GM21381 (cell line): Measurements from ENCODE around the gene NANS.
"Not testable (repeated sequence)": the region's sequence is repeated elsewhere in the genome, so short reads cannot be mapped to it uniquely, and the experiment has no call there.

Experiments
- ATAC-seq: cut with Tn5 transposase; IDR thresholded peaks from one replicate; pipeline ENCODE4 v1.9.1; 2021; ENCODE audit warnings: mild to moderate bottlenecking, moderate library complexity; ENCODE audit not compliant: unreplicated experiment

NANS gene

DNA sequence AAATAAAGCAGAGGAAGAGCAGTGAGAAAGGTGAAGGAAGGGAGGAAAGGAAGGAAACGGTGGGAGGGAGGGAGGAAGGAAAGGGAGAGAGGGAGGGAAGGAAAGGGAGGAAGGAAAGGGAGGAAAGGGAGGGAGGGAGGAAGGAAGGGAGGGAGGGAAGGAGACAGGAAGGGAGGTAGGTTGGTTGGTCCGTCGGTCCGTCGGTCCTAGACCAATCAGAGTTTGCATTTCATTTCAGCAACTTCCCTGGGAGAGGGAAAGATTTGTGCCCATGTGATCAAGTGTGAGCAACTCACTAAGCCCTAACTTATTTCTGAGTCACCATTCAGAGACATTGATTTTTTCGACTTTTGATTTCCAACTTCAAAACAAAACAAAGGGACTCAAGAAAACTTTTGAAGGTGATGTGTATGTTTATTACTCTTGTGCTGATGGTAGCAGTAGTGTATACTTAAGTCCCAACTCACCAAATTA lies 18.8 kb downstream of the NANS start:
- no peak for ATAC-seq

GRCh38 chr9:98076514-98076890 lies 20.0 kb downstream of the NANS start:
- ATAC-seq = not testable (repeated sequence)

- no peak for ATAC-seq
Observed at GRCh38 chr9:98078895-98079294, 22.4 kb downstream of the NANS start.

DNA sequence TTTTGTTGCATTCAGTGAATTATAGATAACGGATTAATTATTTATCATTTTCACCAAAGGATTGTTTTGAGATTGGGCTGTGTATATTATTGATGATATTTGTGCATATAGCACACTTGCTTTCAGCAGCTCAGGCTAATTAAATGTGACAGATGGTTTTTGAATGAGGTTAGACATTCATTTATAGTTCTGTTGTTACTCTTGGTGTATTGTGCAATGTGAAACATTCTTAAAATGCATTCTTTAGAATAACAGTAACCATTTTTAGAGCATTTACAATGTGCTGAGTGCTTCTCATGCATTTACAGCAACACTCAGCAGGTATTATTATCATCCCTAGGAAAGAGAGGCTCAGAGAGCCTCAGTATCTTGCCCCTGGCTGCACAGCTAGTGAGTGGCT lies 23.8 kb downstream of the NANS start:
- ATAC-seq = no peak

DNA sequence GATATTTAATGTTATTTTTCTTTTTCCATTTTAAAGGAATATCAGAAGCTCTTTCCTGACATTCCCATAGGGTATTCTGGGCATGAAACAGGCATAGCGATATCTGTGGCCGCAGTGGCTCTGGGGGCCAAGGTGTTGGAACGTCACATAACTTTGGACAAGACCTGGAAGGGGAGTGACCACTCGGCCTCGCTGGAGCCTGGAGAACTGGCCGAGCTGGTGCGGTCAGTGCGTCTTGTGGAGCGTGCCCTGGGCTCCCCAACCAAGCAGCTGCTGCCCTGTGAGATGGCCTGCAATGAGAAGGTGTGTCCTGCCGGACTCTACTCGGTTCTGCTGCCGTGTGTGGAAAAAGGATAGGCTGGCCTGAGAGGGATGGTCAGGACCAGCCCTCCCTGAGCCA lies 24.2 kb downstream of the NANS start:
- ATAC-seq = no peak

GRCh38 chr9:98081477-98082219 lies 25.1 kb downstream of the NANS start:
- ATAC-seq = no peak

GRCh38 chr9:98083061-98083501 lies 26.5 kb downstream of the NANS start:
- ATAC-seq = no peak

GRCh38 chr9:98083566-98084183 lies 27.1 kb downstream of the NANS start:
- ATAC-seq = no peak

DNA sequence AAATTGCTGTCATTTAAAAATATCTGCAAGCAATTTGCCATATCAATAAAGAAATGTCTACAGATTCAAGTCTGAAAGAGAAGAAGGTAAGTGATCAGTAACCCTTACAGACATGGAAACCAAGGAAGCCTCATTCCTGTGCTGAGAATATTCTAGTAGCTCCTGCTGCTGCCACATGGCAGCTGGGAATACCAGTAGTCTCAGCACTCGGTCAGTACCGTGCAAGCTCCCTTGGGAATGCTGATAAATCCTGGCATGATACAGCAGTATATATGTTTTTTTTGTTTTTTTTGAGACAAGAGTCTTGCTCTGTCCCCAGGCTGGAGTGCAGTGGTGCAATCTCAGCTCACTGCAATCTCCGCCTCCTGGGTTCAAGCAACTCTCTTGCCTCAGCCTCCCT lies 27.9 kb downstream of the NANS start:
- ATAC-seq = no peak

GRCh38 chr9:98085058-98085457 lies 28.5 kb downstream of the NANS start:
- ATAC-seq = no peak

GRCh38 chr9:98085944-98086343 lies 29.4 kb downstream of the NANS start:
- ATAC-seq = no peak

- ATAC-seq = no peak
Observed at GRCh38 chr9:98086461-98086860, 29.9 kb downstream of the NANS start.

DNA sequence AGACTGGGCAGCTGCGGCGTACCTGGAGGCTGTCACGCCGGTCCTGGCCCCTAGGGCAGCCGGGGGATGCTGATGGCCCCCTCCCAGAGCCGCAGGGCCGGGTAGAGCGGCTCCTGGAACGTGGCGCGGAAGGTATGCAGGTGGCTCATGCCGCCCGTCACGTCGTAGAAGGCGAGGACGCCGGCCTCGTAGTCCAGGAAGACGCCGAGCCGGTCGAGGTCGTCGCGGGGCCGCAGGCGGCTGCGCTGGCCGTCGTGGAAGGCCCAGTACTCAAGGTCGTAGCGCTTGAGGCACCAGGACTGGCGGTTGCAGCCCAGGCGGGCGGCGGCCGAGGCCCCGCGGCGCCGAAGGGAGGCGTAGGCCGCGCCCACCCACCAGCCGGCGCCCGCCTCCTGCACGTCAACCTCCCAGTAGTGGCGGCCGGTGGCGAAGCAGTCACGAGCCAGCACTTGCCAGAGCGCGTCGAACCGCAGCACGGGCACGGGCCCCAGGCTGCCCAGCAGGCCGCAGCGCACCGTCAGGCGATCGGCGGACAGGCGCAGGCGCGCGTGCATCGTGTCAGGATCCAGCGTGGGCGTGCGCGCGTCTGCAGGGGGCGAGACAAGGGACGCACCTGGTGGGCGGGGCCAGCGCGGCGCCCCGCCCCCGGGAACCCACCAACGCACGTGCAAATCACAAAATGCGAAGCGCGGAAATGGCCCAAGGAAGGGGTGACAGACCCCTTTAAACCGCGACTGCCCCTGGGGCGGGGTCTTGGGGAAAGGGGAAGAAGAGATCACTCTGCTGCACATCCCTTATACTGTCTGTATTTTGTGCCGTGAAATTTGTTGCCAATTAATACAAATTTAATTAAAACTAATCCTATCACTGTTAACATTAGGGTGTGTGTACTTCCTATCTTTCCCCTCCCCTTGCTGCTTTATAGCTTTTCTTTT lies 31.2 kb downstream of the NANS start:
- no peak for ATAC-seq

DNA sequence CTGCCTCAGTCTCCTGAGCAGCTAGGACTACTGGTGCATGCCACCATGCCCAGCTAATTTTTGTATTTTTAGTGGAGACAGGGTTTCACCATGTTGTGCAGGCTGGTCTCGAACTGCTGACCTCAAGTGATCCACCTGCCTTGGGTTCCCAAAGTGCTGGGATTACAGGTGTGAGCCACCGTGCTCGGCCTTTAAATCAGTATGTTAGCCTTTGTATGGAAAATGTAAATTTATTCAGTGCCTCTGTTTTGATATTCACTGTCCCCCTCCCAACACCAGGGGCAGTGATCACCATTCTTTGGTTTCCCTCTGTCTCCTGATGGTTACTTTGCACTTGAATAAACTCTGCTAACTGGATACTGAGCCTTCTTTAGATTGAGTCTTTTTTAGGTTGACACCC lies 34.1 kb downstream of the NANS start:
- ATAC-seq = not testable (repeated sequence)

DNA sequence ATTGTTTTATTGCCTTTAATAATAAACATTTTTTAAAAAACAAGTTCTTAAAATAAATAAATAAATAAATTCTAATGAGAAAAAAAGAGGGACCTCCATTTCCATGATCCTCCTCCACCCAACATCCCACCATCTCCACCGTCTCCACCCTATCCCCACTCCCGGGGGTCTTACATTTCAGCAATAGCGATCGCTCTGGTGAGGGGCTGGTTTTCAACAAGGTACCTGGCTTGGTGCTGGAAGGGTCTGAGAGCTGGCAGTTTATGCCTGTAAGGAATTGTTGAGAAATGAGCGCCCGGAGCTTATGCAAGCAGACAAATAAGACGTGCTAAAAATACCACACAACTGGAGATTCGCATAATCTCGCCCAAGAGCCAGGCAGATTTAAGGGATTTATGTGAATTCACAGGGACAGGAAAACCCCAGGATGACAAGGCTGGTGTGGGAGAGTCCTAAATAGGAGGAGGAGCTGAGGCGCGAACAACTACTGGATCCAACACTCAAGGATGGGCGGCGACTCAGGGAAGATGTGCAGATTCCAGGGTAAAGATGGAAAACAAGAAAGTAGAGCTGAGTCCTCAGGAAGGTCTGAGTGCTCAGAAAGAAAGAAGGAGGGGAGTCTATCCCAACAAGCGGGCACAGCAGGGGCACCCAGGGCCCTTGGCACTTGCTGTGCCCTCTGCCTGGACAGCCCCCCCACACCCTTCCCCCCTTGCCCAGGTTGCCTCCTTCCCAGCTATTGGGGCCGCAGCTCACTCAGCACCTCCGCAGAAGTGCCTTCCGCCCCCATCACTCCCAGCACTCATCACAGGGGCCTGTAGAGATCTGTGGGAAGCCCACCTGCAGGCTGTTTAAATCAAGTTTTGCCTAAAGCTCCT lies 35.4 kb downstream of the NANS start:
- no peak for ATAC-seq

DNA sequence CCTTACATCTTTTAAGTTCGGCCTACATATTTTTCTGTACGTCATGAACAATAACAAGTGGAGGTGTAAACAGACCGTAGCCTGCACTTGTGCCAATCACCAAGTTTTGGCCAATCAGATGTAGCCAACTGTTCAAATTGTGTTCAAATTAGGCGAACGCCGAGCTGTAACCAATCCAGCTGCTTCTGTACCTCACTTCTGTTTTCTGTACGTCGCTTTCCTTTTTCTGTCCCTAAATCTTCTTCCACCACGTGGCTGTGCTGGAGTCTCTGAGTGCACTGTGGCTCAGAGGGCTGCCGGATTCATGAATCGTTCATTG lies 36.0 kb downstream of the NANS start:
- ATAC-seq = no peak

DNA sequence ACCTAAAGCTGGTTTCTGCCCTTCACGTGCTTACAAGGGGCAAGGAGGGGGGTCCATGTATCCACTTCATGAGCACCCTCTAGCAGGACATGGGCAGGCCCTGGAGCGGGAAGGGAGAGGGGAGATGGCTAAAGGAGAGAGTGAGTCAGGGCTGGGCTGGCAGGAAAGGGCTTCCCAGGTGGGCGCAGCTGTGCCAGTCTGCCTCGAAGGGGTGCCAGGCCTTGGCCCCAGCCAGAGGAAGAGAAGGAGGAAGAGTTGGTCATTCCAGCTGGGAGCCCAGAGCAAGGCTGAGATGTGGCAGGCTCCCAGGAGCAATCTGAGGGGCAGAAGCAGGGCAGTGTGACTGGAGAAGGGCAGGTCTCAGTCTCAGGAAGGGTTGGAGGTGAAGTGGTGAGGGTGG lies 37.8 kb downstream of the NANS start:
- no peak for ATAC-seq

- ATAC-seq = no peak
Observed at GRCh38 chr9:98094851-98095250, 38.3 kb downstream of the NANS start.

DNA sequence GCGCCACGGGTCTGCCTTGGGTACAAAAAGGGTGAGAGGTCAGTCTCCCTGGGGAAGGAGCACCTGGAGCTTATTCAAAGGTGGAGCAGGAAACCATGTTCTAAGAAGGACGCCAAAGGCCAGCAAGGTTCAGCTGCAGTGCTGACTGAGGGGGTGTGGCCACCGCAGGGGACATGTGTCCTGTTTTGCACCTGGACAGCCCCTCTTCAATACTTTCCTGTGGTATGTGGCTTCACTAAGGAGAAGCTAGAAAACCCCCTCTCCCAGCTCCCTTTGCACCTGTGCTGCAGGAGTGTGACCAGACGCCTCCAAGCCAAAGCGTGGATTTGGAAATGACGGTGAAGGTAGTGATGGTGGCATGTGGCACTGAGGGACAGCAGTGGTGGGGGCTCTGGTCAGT lies 38.9 kb downstream of the NANS start:
- ATAC-seq = no peak

DNA sequence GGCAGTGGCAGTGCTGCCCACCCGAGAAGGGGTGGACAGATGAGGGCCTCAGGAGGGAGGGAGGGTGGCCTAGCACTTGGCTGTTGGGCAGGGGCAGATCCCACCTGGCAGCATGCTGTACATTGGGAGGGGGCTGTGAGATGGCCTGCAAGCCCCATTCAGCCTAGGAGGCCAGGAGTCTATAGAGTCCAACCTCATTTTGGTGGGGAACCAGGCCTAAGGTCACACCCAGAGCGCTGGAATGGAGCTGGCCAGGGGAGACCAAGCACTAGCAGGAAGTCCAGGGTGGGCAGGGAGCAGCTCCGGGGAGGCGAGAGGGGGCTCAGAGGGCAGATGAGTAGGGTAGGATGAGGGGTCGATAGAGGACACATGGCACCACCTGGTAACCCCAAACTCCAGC lies 39.6 kb downstream of the NANS start:
- ATAC-seq = no peak

DNA sequence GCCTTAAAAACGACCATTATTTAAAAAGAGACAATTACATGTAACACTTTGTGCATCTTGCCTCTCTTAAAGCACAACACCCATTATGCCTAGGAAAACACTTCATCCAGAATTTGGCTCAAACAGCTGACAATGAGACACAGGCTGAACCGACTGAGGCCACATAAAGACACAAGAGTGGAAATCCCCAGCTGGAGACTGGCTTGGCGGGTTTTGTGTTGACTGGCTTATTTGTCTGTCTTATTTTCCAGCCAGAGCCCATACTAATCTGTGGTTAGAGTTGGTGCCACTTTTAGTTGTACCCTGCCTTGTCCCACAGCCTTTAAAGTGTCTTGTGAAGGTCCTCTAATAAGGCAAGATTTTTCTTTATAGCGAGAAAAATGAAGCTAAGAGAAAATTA lies 41.3 kb downstream of the NANS start:
- ATAC-seq = no peak
